Nephron progenitor cell (in vitro differentiated cells): ENCODE results near the gene CDS2.

Experiments used
- DNase-seq: peaks from one replicate; pipeline ENCODE4 v3.0.0; 2021
- H3K27ac Mint-ChIP-seq: 2 replicates; pipeline ENCODE4 v1.8.0; 2021; ENCODE audit warnings: mild to moderate bottlenecking, moderate library complexity, mixed read lengths
- H3K27me3 Mint-ChIP-seq: 2 replicates; pipeline ENCODE4 v1.8.0; 2021; ENCODE audit warnings: mild to moderate bottlenecking, low read depth, mixed read lengths; ENCODE audit not compliant: poor library complexity
- H3K36me3 Mint-ChIP-seq: 2 replicates; pipeline ENCODE4 v1.8.0; 2021; ENCODE audit warnings: low read depth, mixed read lengths
- H3K4me1 Mint-ChIP-seq: 2 replicates; pipeline ENCODE4 v1.8.0; 2021; ENCODE audit warnings: mixed read lengths
- H3K4me3 Mint-ChIP-seq: 2 replicates; pipeline ENCODE4 v1.8.0; 2021; ENCODE audit warnings: mild to moderate bottlenecking, moderate library complexity, mixed read lengths
- H3K9me3 Mint-ChIP-seq: 2 replicates; pipeline ENCODE4 v1.8.0; 2021; ENCODE audit warnings: mild to moderate bottlenecking, moderate library complexity, mixed read lengths
- TF ChIP-seq, protein P1 (sequence below): fragments of 200-600 bp; sonication (generic); IDR thresholded peaks from 2 replicates; pipeline ENCODE4 v1.5.0; 2021; ENCODE audit warnings: antibody characterized with exemption

Gene CDS2

DNA sequence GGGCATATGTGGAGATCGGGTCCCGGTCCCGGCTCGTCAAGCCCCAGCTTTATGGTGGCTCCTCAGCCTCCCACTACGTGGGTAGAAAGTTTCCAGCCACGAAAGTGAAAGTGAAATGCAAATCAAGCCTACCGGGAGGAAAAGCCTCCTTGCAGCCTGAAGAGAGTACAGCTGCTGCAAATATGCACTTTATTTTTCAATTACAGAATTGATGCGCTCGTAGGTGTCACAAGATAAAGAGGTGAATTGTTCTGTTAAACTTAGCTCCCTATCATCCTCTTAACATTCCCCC lies 6.7 kb upstream of the CDS2 start:
- Mint-ChIP-seq H3K4me1 (peaks cover 46% of the 10 kb centered on the region), H3K9me3 (no peaks in the 10 kb centered on the region), H3K36me3 (peaks cover 28% of the 10 kb centered on the region), H3K27ac (peak overlapping the region; percentile 98), H3K27me3 (peaks cover 3% of the 10 kb centered on the region), H3K4me3 (peak overlapping the region; percentile 93)
- DNase-seq: no peak
- TF ChIP-seq, protein P1, sequence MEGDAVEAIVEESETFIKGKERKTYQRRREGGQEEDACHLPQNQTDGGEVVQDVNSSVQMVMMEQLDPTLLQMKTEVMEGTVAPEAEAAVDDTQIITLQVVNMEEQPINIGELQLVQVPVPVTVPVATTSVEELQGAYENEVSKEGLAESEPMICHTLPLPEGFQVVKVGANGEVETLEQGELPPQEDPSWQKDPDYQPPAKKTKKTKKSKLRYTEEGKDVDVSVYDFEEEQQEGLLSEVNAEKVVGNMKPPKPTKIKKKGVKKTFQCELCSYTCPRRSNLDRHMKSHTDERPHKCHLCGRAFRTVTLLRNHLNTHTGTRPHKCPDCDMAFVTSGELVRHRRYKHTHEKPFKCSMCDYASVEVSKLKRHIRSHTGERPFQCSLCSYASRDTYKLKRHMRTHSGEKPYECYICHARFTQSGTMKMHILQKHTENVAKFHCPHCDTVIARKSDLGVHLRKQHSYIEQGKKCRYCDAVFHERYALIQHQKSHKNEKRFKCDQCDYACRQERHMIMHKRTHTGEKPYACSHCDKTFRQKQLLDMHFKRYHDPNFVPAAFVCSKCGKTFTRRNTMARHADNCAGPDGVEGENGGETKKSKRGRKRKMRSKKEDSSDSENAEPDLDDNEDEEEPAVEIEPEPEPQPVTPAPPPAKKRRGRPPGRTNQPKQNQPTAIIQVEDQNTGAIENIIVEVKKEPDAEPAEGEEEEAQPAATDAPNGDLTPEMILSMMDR: no peak

DNA sequence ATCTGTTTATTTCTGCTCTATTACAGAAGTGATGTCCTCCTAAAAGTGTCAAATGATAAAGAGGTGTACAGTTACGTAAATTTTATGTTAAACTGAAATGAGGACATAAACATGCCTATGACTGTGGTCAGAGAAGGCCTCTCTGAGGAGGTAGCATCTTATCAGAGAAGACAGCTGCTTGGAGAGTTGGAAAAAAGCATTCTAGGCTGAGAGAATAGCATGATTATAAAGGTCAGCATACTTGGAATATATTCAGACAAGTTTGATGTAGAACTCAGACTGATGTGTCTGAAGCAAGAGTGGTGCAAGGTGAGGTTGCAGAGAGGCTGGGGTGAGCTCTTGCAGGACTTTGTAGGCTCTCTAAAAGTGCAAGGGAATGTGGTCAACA lies 3.9 kb upstream of the CDS2 start:
- TF ChIP-seq, protein P1: no peak
- H3K4me3 Mint-ChIP-seq: no peak overlapping the region
- DNase-seq: no peak
- no peak overlapping the region for H3K27ac Mint-ChIP-seq
- H3K9me3 Mint-ChIP-seq: no peaks in the 10 kb centered on the region
- peaks cover 2% of the 10 kb centered on the region for H3K36me3 Mint-ChIP-seq
- H3K27me3 Mint-ChIP-seq: peaks cover 3% of the 10 kb centered on the region
- H3K4me1 Mint-ChIP-seq: peaks cover 42% of the 10 kb centered on the region

DNA sequence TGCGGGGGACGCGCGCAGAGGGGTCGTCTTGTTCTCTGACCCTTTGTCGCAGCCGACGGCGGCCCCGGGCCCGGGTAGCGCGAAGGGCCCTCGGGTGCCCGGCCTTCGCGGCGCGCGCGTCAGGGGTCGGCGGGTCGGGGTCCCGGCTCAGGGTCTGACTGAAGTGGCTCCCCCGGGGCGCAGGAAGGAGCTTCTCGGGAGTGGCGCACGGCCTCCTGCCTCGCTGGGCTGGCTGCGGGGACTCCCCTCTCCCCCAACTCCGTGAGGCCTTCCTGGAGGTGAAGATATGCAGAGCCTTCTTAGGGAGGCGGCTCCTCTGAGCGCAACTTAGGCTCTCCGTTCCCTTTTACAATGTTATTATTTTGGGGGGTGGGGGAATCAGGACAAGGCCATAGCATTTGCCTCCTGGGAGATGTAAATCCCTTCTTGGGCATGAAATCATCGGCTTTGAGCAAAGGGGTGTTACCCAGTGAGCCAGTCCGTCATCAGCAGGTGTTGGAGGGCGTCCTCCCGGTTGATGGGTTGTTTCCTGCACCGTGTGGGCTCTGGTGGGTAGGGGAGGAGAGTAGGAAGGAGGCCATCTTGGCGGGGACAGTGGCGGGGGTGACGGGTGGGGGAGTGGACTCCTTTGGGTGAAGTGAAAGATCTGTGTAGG lies 523 bp downstream of the CDS2 start:
- no peaks in the 10 kb centered on the region for H3K9me3 Mint-ChIP-seq
- peak; percentile 42 for DNase-seq
- peaks cover 5% of the 10 kb centered on the region for H3K36me3 Mint-ChIP-seq

DNA sequence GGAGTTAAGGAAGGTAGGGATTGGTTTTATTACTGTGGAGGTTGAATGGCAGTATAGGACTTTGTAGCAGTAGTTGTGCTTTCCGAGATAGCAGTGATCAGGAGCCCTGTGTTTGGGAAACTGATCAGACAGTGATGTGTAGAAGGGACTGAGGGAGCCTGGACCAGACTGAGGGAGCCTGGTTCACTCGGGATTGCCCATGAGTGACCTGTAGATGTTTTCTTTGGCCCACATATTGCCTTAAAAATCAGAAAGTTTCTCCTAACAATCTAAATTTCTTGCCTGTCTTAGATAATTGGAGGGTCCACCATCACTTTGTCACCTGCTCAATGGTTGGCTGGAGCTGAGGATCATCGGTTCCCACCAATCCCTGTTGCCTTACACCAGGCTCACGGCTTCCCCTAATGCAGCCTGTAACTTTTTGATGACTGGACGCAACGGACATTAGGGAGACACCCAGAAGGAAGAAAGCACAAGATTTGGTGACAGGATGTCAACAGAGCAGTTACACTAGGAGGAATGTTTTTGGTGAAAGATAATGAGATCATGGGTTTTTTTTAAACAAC lies 1.1 kb downstream of the CDS2 start:
- Mint-ChIP-seq H3K36me3 (peaks cover 5% of the 10 kb centered on the region), H3K4me1 (peaks cover 37% of the 10 kb centered on the region), H3K27me3 (no peaks in the 10 kb centered on the region), H3K9me3 (no peaks in the 10 kb centered on the region), H3K27ac (peak overlapping the region; percentile 98), H3K4me3 (peak overlapping the region; percentile 97)
- TF ChIP-seq, protein P1: no peak
- no peak for DNase-seq

More for the DNA sequence above, 523 bp downstream of the CDS2 start:
- H3K27ac Mint-ChIP-seq: peak overlapping the region; percentile 98
- TF ChIP-seq, protein P1: no peak
- peaks cover 37% of the 10 kb centered on the region for H3K4me1 Mint-ChIP-seq
- H3K4me3 Mint-ChIP-seq: peak overlapping the region; percentile 97
- peaks cover 1% of the 10 kb centered on the region for H3K27me3 Mint-ChIP-seq

DNA sequence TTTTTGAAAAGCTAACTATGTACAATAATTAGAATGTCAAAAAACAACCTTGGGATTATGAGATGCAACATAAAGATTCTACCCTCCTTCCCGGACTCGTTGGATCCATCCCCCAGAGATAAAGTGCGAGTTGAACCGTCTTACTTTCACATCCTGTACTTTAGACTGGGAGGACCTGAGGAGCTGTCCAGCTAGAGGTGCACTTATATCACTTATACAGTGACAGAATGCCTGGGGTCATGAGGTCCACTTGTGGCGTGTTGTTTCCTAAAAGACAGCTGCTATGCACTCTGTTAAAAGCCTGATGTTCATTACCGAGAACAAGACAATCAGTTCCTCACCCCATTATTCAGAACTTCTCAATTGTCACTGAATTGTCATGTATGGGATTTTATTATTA lies 2.1 kb downstream of the CDS2 start:
- Mint-ChIP-seq H3K4me1 (peaks cover 37% of the 10 kb centered on the region), H3K27me3 (no peaks in the 10 kb centered on the region), H3K27ac (no peak overlapping the region), H3K9me3 (no peaks in the 10 kb centered on the region), H3K36me3 (peaks cover 5% of the 10 kb centered on the region), H3K4me3 (peak overlapping the region; percentile 97)
- DNase-seq: no peak
- TF ChIP-seq, protein P1: no peak

DNA sequence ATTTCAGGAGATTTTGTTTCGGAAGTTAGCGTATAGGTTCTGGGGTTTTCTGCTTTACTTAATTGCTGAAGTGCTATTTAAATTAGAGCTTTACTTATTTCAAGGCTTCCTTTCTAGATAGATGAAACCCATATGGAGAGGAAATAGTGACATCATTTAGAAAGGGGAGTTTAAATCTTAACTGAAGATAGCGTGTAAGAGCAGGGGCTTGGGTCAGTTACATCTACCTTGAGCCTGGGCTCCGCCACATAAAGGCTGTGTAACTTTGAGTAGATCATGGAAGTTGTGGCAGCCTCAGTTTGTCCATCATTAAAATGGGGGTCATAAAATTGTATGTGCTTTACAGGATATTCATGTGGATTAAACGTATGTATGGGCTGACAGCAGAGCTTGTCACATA lies 4.7 kb downstream of the CDS2 start:
- no peaks in the 10 kb centered on the region for H3K27me3 Mint-ChIP-seq
- H3K36me3 Mint-ChIP-seq: peaks cover 5% of the 10 kb centered on the region
- H3K9me3 Mint-ChIP-seq: no peaks in the 10 kb centered on the region
- peaks cover 34% of the 10 kb centered on the region for H3K4me1 Mint-ChIP-seq
- DNase-seq: no peak
- TF ChIP-seq, protein P1: no peak
- H3K4me3 Mint-ChIP-seq: no peak overlapping the region
- no peak overlapping the region for H3K27ac Mint-ChIP-seq
